HCT116 (cell line): ENCODE measurements around the gene PLCB4. TPM values are rescaled to one million over a fixed set of nuclear protein-coding genes. Genes with fewer than 3 reads are reported as not detected.

Experiments
- ATAC-seq: fragments of 200-7000 bp; cut with Tn5 transposase; 2 replicates; pipeline ENCODE4 v1.9.1; 2020; ENCODE audit warnings: mild to moderate bottlenecking, moderate library complexity
- BruUV-seq: library from RNA; stranded (reverse); fragments of 400-500 nt; replicated peaks from 2 replicates; lab custom pipeline; 2021; lab: Mats Ljungman, UMichigan
- CTCF ChIA-PET: fragments of 300-600 bp; sonication (Branson Sonifier 250); formaldehyde crosslinking; loops from one replicate; lab custom pipeline; 2021; ENCODE audit warnings: antibody characterized with exemption; lab: Charles Lee
- POLR2A ChIA-PET: fragments of 300-600, 350-600 bp; sonication (Branson Sonifier 250); formaldehyde crosslinking; loops from one replicate; lab custom pipeline; 2021; ENCODE audit warnings: antibody characterized with exemption; lab: Charles Lee
- RAD21 ChIA-PET, 2 experiments: fragments of 300-600 bp; sonication (Branson Sonifier 250); formaldehyde crosslinking; loops; one replicate each; lab custom pipeline; 2023; ENCODE audit warnings: low total read pairs in 2 of 2; ENCODE audit not compliant: uncharacterized antibody in 2 of 2, unreplicated experiment in 2 of 2, low non-redundant PET in 1 of 2; lab: Charles Lee
- DNase-seq: peaks from one replicate; pipeline ENCODE4 v3.0.0-alpha.2; 2010; ENCODE audit warnings: low read depth, low spot score
- H2AFZ ChIP-seq: fragments of 200-600 bp; shearing (Covaris generic), sonication (generic); 2 replicates; pipeline ENCODE4 v1.6.1; 2017; ENCODE audit warnings: low read depth, mixed run types, mixed read lengths, antibody characterized with exemption, low read length; ENCODE audit not compliant: poor library complexity, severe bottlenecking
- H3K27ac ChIP-seq: 2 replicates; pipeline ENCODE4 v1.5.1; 2012; ENCODE audit warnings: low read depth, low read length
- H3K27me3 ChIP-seq: fragments of 200-600 bp; sonication (generic); 2 replicates; pipeline ENCODE4 v1.6.1; 2016; ENCODE audit warnings: mixed run types, low read length, mixed read lengths; ENCODE audit not compliant: insufficient read depth
- H3K36me3 ChIP-seq, 2 experiments: fragments of 200-500 bp in 1 of 2; fragments of 200-600 bp in 1 of 2; sonication (Bioruptor generic) in 1 of 2; sonication (generic) in 1 of 2; 2 replicates each; pipeline versions ENCODE4 v1.5.1 to v1.6.1; 2014 to 2016; ENCODE audit warnings: low read length in 2 of 2, inconsistent platforms in 1 of 2, mixed read lengths in 1 of 2, mixed run types in 1 of 2; ENCODE audit not compliant: insufficient read depth in 2 of 2, control insufficient read depth in 1 of 2
- H3K4me1 ChIP-seq, 2 experiments: fragments of 200-600 bp in 1 of 2; sonication (generic) in 1 of 2; 2 replicates each; pipeline versions ENCODE4 v1.5.1 to v1.6.1; 2012 to 2017; ENCODE audit warnings: low read length in 2 of 2, inconsistent platforms in 1 of 2, mild to moderate bottlenecking in 1 of 2, mixed read lengths in 1 of 2, mixed run types in 1 of 2, moderate library complexity in 1 of 2; ENCODE audit not compliant: insufficient read depth in 2 of 2, control insufficient read depth in 1 of 2
- H3K4me2 ChIP-seq: fragments of 200-600 bp; sonication (generic); 2 replicates; pipeline ENCODE4 v1.6.1; 2017; ENCODE audit warnings: mixed run types, low read length, mixed read lengths
- H3K4me3 ChIP-seq, 2 experiments: fragments of 200-600 bp in 1 of 2; sonication (generic) in 1 of 2; replicated peaks in 1 of 2; 2 replicates each; pipeline ENCODE4 v1.5.1; 2011 to 2016; ENCODE audit warnings: low read length in 2 of 2, control low read depth in 1 of 2, low read depth in 1 of 2, mild to moderate bottlenecking in 1 of 2, mixed read lengths in 1 of 2, mixed run types in 1 of 2
- H3K79me2 ChIP-seq: fragments of 200-600 bp; sonication (generic); 2 replicates; pipeline ENCODE4 v1.6.1; 2017; ENCODE audit warnings: mild to moderate bottlenecking, mixed run types, low read length, moderate library complexity, mixed read lengths; ENCODE audit not compliant: insufficient read depth
- H3K9ac ChIP-seq: fragments of 200-600 bp; sonication (generic); 2 replicates; pipeline ENCODE4 v1.6.1; 2016; ENCODE audit warnings: low read length, mixed read lengths
- H3K9me2 ChIP-seq: fragments of 200-600 bp; sonication (generic), shearing (Covaris generic); 2 replicates; pipeline ENCODE4 v1.6.1; 2017; ENCODE audit warnings: mixed run types, mild to moderate bottlenecking, moderate library complexity; ENCODE audit not compliant: insufficient read depth
- H3K9me3 ChIP-seq, 2 experiments: fragments of 200-500 bp in 1 of 2; fragments of 200-600 bp in 1 of 2; sonication (Bioruptor generic) in 1 of 2; sonication (generic) in 1 of 2; 2 replicates each; pipeline ENCODE4 v1.6.1; 2014 to 2017; ENCODE audit warnings: low read length in 2 of 2, mixed read lengths in 2 of 2, inconsistent platforms in 1 of 2, low read depth in 1 of 2, mild to moderate bottlenecking in 1 of 2, mixed run types in 1 of 2, moderate library complexity in 1 of 2; ENCODE audit not compliant: control insufficient read depth in 1 of 2, insufficient read depth in 1 of 2
- H4K20me1 ChIP-seq: fragments of 200-600 bp; sonication (generic), shearing (Covaris generic); 2 replicates; pipeline ENCODE4 v1.6.1; 2017; ENCODE audit warnings: mixed run types, mild to moderate bottlenecking, moderate library complexity; ENCODE audit not compliant: insufficient read depth
- CBX3 ChIP-seq: IDR thresholded peaks from 2 replicates; pipeline ENCODE4 v1.6.1; 2012; ENCODE audit warnings: low read depth
- ELF1 ChIP-seq: IDR thresholded peaks from 2 replicates; pipeline ENCODE4 v1.6.1; 2012; ENCODE audit warnings: low read depth, borderline replicate concordance
- EZH2 ChIP-seq: fragments of 200-600 bp; sonication (generic); IDR thresholded peaks from 2 replicates; pipeline ENCODE4 v1.6.1; 2017; ENCODE audit warnings: antibody characterized with exemption, mixed run types
- EZH2phosphoT487 ChIP-seq: fragments of 200-600 bp; IDR thresholded peaks from 2 replicates; pipeline ENCODE4 v1.6.1; 2018; ENCODE audit warnings: antibody characterized with exemption, borderline replicate concordance
- JUND ChIP-seq: IDR thresholded peaks from 2 replicates; pipeline ENCODE4 v1.6.1; 2012
- RAD21 ChIP-seq: IDR thresholded peaks from 2 replicates; pipeline ENCODE4 v1.6.1; 2012; ENCODE audit warnings: low read depth, mild to moderate bottlenecking
- SP1 ChIP-seq: IDR thresholded peaks from 2 replicates; pipeline ENCODE4 v1.6.1; 2012; ENCODE audit warnings: low read depth
- SRF ChIP-seq: IDR thresholded peaks from 2 replicates; pipeline ENCODE4 v1.6.1; 2012; ENCODE audit warnings: low read depth
- TCF7L2 ChIP-seq: IDR thresholded peaks from 2 replicates; pipeline ENCODE4 v1.7.0; 2011; ENCODE audit warnings: borderline replicate concordance, inconsistent platforms; ENCODE audit not compliant: insufficient read depth, insufficient read length; ENCODE audit errors: extremely low read depth
- YY1 ChIP-seq: IDR thresholded peaks from 2 replicates; pipeline ENCODE4 v1.6.1; 2011; ENCODE audit warnings: low read length, low read depth, moderate library complexity, mild to moderate bottlenecking; ENCODE audit not compliant: insufficient replicate concordance; ENCODE audit errors: extremely low read depth
- ZFX ChIP-seq: fragments of 450-650 bp; IDR thresholded peaks from 2 replicates; pipeline ENCODE4 v1.6.1; 2017
- intact Hi-C: fragments of 100-400 bp; cut with micrococcal nuclease; formaldehyde crosslinking; loops from 2 replicates; pipeline ENCODE4 v1.10.0; 2022
- total RNA-seq: library from RNA; stranded (reverse); gene quantifications from one replicate; pipeline ENCODE4 v1.2.1, GENCODE V29; 2021; ENCODE audit not compliant: unreplicated experiment
- TF ChIP-seq, protein P1 (sequence below): IDR thresholded peaks from 2 replicates; pipeline ENCODE4 v1.6.1; 2012; ENCODE audit warnings: low read depth
- TF ChIP-seq, protein P2 (sequence below): IDR thresholded peaks from 2 replicates; pipeline ENCODE4 v1.6.1; 2011; ENCODE audit warnings: mild to moderate bottlenecking, low read length, moderate library complexity; ENCODE audit not compliant: insufficient replicate concordance; ENCODE audit errors: extremely low read depth

PLCB4 gene
- total RNA-seq, 1 experiment from 2014 or later = 2.5 TPM

DNA sequence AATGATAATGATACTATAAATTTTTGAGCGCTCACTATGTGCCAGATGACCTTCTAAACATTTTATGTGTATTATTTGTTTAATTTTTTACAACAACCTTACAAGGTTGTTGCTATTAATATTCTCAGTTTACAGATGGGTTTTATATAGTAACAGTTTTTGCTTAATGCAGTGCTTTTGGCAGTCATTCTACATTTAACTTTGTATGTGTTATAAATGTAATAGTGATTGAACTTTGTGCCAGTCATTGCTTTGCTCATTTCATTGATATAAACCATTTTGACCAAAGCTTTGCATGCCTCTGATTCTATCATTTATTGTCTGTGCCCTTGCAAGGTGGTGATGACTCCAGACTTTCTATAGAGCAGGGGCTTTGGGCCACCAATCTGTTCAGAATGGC lies 239.2 kb downstream of the PLCB4 start:
- H3K9me3 ChIP-seq = no peaks in the 10 kb centered on the region
- POLR2A ChIA-PET = no interaction called here
- BruUV-seq = no TSS peak
- no peak overlapping the region for H3K4me3 ChIP-seq
- H3K27ac ChIP-seq = no peak overlapping the region
- DNase-seq (no peak), ATAC-seq (no peak)
- no peaks in the 10 kb centered on the region for H3K27me3 ChIP-seq
- RAD21 ChIA-PET = no interaction called here
- no peak for TF ChIP-seq SRF
- no peak for TF ChIP-seq RAD21
- no peak for TF ChIP-seq CBX3
- TF ChIP-seq TCF7L2 = no peak
- no peak for TF ChIP-seq JUND
- no peak for TF ChIP-seq ZFX
- no peak for TF ChIP-seq YY1
- TF ChIP-seq, protein P1, sequence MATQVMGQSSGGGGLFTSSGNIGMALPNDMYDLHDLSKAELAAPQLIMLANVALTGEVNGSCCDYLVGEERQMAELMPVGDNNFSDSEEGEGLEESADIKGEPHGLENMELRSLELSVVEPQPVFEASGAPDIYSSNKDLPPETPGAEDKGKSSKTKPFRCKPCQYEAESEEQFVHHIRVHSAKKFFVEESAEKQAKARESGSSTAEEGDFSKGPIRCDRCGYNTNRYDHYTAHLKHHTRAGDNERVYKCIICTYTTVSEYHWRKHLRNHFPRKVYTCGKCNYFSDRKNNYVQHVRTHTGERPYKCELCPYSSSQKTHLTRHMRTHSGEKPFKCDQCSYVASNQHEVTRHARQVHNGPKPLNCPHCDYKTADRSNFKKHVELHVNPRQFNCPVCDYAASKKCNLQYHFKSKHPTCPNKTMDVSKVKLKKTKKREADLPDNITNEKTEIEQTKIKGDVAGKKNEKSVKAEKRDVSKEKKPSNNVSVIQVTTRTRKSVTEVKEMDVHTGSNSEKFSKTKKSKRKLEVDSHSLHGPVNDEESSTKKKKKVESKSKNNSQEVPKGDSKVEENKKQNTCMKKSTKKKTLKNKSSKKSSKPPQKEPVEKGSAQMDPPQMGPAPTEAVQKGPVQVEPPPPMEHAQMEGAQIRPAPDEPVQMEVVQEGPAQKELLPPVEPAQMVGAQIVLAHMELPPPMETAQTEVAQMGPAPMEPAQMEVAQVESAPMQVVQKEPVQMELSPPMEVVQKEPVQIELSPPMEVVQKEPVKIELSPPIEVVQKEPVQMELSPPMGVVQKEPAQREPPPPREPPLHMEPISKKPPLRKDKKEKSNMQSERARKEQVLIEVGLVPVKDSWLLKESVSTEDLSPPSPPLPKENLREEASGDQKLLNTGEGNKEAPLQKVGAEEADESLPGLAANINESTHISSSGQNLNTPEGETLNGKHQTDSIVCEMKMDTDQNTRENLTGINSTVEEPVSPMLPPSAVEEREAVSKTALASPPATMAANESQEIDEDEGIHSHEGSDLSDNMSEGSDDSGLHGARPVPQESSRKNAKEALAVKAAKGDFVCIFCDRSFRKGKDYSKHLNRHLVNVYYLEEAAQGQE = no peak
- no peak for TF ChIP-seq EZH2
- TF ChIP-seq, protein P2, sequence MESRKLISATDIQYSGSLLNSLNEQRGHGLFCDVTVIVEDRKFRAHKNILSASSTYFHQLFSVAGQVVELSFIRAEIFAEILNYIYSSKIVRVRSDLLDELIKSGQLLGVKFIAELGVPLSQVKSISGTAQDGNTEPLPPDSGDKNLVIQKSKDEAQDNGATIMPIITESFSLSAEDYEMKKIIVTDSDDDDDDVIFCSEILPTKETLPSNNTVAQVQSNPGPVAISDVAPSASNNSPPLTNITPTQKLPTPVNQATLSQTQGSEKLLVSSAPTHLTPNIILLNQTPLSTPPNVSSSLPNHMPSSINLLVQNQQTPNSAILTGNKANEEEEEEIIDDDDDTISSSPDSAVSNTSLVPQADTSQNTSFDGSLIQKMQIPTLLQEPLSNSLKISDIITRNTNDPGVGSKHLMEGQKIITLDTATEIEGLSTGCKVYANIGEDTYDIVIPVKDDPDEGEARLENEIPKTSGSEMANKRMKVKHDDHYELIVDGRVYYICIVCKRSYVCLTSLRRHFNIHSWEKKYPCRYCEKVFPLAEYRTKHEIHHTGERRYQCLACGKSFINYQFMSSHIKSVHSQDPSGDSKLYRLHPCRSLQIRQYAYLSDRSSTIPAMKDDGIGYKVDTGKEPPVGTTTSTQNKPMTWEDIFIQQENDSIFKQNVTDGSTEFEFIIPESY = no peak
- no peak for TF ChIP-seq EZH2phosphoT487
- no peak for TF ChIP-seq ELF1
- no peak for TF ChIP-seq SP1
- CTCF ChIA-PET = no interaction called here
- H2AFZ ChIP-seq = no peak overlapping the region
- no peak overlapping the region for H3K4me2 ChIP-seq
- no peaks in the 10 kb centered on the region for H3K9me2 ChIP-seq
- H3K36me3 ChIP-seq = no peaks in the 10 kb centered on the region
- H3K9ac ChIP-seq = no peak overlapping the region
- no peaks in the 10 kb centered on the region for H3K79me2 ChIP-seq
- peaks cover 11 to 18% of the 10 kb centered on the region in 2 experiments for H3K4me1 ChIP-seq
- H4K20me1 ChIP-seq = no peaks in the 10 kb centered on the region
- intact Hi-C loops = no loop called here
